MCF 10A (cell line): ENCODE measurements around the gene FAM114A1. TPM values are rescaled to one million over a fixed set of nuclear protein-coding genes. Genes with fewer than 3 reads are reported as not detected.

Experiments used
- BruUV-seq: library from RNA; stranded (reverse); fragments of 400-500 nt; replicated peaks from 2 replicates; lab custom pipeline; 2021; lab: Mats Ljungman, UMichigan
- CTCF ChIA-PET: fragments of 300-600 bp; sonication (Branson Sonifier 250); formaldehyde crosslinking; extraction: SDS; loops from one replicate; lab custom pipeline; 2021; ENCODE audit warnings: antibody characterized with exemption, inconsistent platforms; lab: Yijun Ruan, JAX
- POLR2A ChIA-PET: fragments of 300-600, 350-650 bp; sonication (Branson Sonifier 250); formaldehyde crosslinking; extraction: SDS; loops from one replicate; lab custom pipeline; 2020; ENCODE audit warnings: antibody characterized with exemption, inconsistent platforms; lab: Yijun Ruan, JAX
- DNase-seq: peaks from one replicate; pipeline ENCODE4 v3.0.0-alpha.2; 2018; ENCODE audit not compliant: unreplicated experiment
- H3K27ac Mint-ChIP-seq: one replicate; pipeline ENCODE4 v1.8.0; 2022; ENCODE audit warnings: mild to moderate bottlenecking, low read depth, mixed read lengths; ENCODE audit not compliant: unreplicated experiment
- H3K27me3 Mint-ChIP-seq: one replicate; pipeline ENCODE4 v1.8.0; 2022; ENCODE audit warnings: mixed read lengths; ENCODE audit not compliant: insufficient read depth, unreplicated experiment
- H3K36me3 Mint-ChIP-seq: one replicate; pipeline ENCODE4 v1.8.0; 2022; ENCODE audit warnings: mild to moderate bottlenecking, moderate library complexity, mixed read lengths; ENCODE audit not compliant: insufficient read depth, unreplicated experiment
- H3K4me1 Mint-ChIP-seq: one replicate; pipeline ENCODE4 v1.8.0; 2022; ENCODE audit warnings: mixed read lengths; ENCODE audit not compliant: insufficient read depth, unreplicated experiment
- H3K4me3 Mint-ChIP-seq: one replicate; pipeline ENCODE4 v1.8.0; 2022; ENCODE audit warnings: mild to moderate bottlenecking, moderate library complexity, mixed read lengths; ENCODE audit not compliant: unreplicated experiment
- H3K9me3 Mint-ChIP-seq: one replicate; pipeline ENCODE4 v1.8.0; 2022; ENCODE audit warnings: mixed read lengths; ENCODE audit not compliant: unreplicated experiment
- intact Hi-C: fragments of 100-400 bp; cut with micrococcal nuclease; formaldehyde crosslinking; loops from 2 replicates; pipeline ENCODE4 v1.14.1; 2022
- total RNA-seq: library from RNA; stranded (reverse); gene quantifications from 2 replicates; pipeline ENCODE4 v1.2.3, GENCODE V29; 2022
- TF ChIP-seq, protein P1 (sequence below): fragments of 200-600 bp; IDR thresholded peaks from one replicate; pipeline ENCODE4 v1.8.0; 2022; ENCODE audit warnings: antibody characterized with exemption, mild to moderate bottlenecking; ENCODE audit not compliant: unreplicated experiment

Gene FAM114A1
- total RNA-seq, 1 experiment from 2014 or later, result 22.7 TPM

GRCh38 chr4:38946919-38947318 lies 79.3 kb downstream of the FAM114A1 start:
- Mint-ChIP-seq H3K4me1 (peaks cover 27% of the 10 kb centered on the region), H3K36me3 (peaks cover 6% of the 10 kb centered on the region)
- CTCF ChIA-PET, result interaction anchor here (0.9 kb wide), 1 partner anchor 86 kb away, joined by 3 read pairs; no protein-coding TSS in a partner anchor

DNA sequence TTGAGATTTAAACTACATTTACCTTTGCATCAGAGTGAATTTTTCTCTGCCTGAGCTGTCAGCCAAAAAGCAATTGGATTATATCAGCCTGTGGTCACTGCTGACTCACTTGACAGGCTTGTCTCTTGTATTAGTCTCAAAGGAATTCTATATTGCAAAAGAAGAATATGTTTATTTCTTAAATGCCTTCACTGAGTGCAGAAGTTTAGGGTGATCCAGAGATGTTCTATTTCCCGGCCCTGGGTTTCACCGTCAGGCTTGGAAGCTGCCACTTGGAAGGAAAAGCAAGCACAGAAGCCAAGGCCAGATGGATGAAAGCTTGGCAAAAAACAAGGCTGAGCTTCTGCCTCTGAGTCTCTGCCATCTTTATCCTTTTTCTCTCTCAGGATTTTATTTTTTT lies 80.9 kb downstream of the FAM114A1 start:
- Mint-ChIP-seq H3K27me3 (no peaks in the 10 kb centered on the region), H3K4me3 (no peak overlapping the region), H3K4me1 (peaks cover 27% of the 10 kb centered on the region), H3K36me3 (peaks cover 6% of the 10 kb centered on the region), H3K27ac (peak overlapping the region; percentile 11), H3K9me3 (no peaks in the 10 kb centered on the region)
- no TSS peak for BruUV-seq
- POLR2A ChIA-PET, result interaction anchor here (0.6 to 3.5 kb wide), 12 partner anchors 10 to 564 kb away, joined by 3 to 36 read pairs (median 4); partner anchors contain the start of gene WDR19
- peak; percentile 76 for DNase-seq
- CTCF ChIA-PET, result interaction anchor here (0.6 to 1.3 kb wide), 3 partner anchors 76 to 192 kb away, joined by 3 to 5 read pairs (median 3); no protein-coding TSS in a partner anchor
- TF ChIP-seq, protein P1, sequence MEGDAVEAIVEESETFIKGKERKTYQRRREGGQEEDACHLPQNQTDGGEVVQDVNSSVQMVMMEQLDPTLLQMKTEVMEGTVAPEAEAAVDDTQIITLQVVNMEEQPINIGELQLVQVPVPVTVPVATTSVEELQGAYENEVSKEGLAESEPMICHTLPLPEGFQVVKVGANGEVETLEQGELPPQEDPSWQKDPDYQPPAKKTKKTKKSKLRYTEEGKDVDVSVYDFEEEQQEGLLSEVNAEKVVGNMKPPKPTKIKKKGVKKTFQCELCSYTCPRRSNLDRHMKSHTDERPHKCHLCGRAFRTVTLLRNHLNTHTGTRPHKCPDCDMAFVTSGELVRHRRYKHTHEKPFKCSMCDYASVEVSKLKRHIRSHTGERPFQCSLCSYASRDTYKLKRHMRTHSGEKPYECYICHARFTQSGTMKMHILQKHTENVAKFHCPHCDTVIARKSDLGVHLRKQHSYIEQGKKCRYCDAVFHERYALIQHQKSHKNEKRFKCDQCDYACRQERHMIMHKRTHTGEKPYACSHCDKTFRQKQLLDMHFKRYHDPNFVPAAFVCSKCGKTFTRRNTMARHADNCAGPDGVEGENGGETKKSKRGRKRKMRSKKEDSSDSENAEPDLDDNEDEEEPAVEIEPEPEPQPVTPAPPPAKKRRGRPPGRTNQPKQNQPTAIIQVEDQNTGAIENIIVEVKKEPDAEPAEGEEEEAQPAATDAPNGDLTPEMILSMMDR, result no peak
- intact Hi-C loops, result loop anchor here (1.0 to 2.0 kb wide), 3 partner anchors 96 to 186 kb away; no protein-coding TSS in a partner anchor

More at GRCh38 chr4:38946919-38947318, 79.3 kb downstream of the FAM114A1 start:
- Mint-ChIP-seq H3K27me3 (no peaks in the 10 kb centered on the region), H3K4me3 (no peak overlapping the region), H3K27ac (no peak overlapping the region), H3K9me3 (no peaks in the 10 kb centered on the region)
- POLR2A ChIA-PET, result interaction anchor here (0.7 kb wide), 1 partner anchor 489 kb away, joined by 4 read pairs; no protein-coding TSS in a partner anchor
- DNase-seq, result no peak
- TF ChIP-seq, protein P1, result no peak
- intact Hi-C loops, result no loop called here
- BruUV-seq, result no TSS peak

DNA sequence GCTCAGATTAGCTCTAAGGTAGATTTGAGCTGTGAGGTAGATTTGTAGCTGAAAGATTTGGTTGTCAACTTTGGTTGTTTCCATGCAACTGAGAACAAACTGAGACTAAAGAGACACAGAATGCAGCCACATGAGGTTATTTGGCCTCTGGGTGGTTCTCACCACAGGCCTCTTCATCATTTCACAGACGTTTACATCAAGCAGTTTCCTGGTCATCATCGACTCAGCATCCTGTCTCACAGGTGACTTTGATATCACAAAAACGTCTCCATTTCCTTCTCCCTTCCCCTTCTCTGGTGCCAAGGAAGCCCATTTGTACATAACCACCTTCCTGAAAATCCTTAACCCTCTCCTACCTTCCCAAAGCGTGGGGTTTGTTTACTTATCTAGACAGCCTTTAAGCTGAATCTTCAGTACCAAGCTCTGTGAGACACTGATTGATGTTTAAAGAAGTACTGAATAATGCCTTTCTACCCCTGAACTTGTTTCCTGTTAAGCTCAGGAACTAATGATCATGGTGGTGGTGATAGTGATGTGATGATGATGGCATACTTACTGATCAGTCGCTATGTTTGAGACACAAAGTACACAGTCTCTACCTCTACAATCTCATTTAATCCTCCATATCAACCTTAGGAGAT lies 81.9 kb downstream of the FAM114A1 start:
- peaks cover 27% of the 10 kb centered on the region for H3K4me1 Mint-ChIP-seq
- CTCF ChIA-PET, result interaction anchor here (0.6 to 1.0 kb wide), 5 partner anchors 9 to 186 kb away, joined by 3 to 5 read pairs (median 3); no protein-coding TSS in a partner anchor
- H3K27ac Mint-ChIP-seq, result peak overlapping the region; percentile 29

More for the DNA sequence above, 81.9 kb downstream of the FAM114A1 start:
- intact Hi-C loops, result loop anchor here (2.0 kb wide), 2 partner anchors 95 to 185 kb away; no protein-coding TSS in a partner anchor
- TF ChIP-seq, protein P1, result no peak
- DNase-seq, result no peak
- POLR2A ChIA-PET, result interaction anchor here (0.7 to 3.5 kb wide), 7 partner anchors 9 to 185 kb away, joined by 3 to 36 read pairs (median 4); no protein-coding TSS in a partner anchor
- H3K9me3 Mint-ChIP-seq, result no peaks in the 10 kb centered on the region
- H3K4me3 Mint-ChIP-seq, result no peak overlapping the region
- no TSS peak for BruUV-seq
- H3K27me3 Mint-ChIP-seq, result no peaks in the 10 kb centered on the region
- H3K36me3 Mint-ChIP-seq, result peaks cover 1% of the 10 kb centered on the region
